HG03039 (cell line): ENCODE measurements around the gene CENPV.
"Not testable (repeated sequence)": the region's sequence is repeated elsewhere in the genome, so short reads cannot be mapped to it uniquely, and the experiment has no call there.

ENCODE experiments used
- ATAC-seq: cut with Tn5 transposase; IDR thresholded peaks from one replicate; pipeline ENCODE4 v1.9.1; 2021; ENCODE audit warnings: mild to moderate bottlenecking, moderate library complexity; ENCODE audit not compliant: unreplicated experiment

CENPV gene

DNA sequence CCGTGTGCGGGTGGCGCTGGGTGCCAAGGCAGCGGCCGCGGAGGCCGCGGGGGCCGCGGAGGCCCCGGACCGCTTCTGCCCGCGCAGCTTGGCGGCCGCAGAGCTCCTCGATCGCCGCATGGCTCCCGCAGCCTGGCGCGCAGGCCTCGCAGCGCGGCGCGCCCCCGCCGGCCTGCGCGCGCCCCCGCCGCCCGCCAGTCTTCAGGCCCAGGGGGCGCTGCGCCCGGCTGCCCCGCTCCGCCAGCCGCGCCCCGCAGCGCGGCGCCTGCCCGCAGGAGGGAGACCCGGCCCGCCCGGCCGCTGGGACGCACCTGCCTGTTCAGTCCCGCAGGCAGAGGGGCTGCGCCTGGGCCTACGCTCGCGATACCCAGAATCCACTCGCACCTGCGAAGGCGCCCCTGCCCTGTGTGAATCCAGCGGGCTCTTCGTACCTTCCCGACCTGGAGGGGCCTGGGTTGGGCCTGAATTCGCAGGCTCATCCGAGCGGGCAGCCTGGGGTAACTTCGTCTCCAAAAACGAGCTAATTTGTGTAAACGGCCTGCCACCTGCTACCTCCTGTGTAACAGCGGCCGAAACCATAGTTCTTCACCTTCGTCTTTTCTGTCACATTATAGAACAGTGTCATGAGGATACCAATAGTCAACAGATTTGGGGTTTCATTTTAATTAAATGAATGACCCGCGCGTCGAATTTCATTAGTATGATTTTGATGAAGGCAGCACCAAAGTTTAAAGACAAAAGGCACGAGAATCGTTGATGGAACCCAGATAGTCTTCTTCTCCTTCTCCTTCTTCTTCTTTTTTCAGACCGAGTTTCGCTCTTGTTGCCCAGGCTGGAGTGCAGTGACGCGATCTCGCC lies at the start of gene CENPV:
CENPV (minus strand) TSS at position 153 of the 858 bp plus-strand sequence; CDS start at position 120, 33 bp downstream.
- ATAC-seq = peak; percentile 55

DNA sequence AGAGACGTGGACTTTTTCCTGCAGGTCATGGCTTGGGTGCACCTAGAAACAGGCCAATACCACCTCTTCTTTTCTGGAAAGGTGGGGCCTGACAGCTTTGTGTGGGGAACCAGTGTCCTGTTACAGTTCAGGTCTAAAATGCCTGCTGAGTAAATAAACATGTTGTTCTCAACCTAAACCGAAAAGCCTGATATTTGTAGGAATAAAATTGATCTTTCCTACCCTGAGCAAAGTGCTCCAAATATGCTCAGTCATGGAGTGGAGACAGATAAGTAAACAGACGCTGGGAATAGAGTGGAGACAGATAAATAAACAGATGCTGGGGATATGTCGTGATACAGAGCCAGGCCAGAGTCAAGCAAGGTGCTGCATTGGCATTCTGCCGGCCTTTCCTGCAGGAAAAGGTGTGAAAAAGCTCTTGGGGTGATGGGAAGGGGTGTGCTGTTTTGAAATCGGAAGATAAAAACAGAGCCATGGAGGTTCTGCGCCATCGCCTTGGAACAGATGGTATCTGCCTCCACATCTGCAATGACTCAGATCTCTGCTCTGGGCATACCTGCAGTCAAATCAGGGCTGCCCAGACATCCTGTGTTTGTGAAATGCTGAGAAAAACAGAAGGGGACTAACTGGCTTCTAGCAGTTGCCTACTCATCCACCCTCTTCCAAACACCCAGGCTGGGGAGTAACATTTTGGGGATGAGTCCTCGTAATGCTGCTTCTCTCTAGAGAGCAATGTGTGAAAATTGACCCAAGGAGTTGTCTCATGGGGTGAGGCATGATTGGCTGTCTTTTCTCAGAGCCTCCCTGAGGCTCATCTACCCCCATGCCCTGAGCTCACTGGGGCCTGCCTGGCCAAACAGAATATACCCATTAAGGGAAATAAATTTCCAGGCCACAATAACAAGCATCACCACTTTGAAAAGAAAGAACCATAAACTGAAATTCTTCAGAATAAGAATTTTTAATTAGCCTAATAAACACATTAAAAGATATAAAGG lies 45.3 kb upstream of the CENPV start:
- peak; percentile 58 for ATAC-seq

DNA sequence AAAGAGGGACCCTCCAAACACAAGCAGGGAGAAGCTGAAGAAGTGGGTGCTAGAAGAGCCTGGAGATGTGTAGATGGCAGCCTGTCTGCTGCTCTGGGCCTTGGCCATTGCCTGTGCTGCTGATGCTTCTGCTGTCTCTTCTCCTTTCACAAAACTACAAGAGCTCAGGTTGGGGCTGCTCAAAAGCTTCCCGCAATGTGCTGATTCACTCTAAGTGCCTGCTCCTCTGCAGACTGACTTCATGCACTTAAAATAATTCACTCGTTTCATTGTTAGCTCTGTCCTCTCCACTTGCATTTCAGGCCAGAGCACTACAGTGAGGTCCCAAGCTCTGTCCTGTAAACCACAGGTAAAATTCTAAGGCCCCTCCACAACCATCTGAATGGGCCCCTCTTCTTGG lies 43.4 kb upstream of the CENPV start:
- not testable (repeated sequence) for ATAC-seq

DNA sequence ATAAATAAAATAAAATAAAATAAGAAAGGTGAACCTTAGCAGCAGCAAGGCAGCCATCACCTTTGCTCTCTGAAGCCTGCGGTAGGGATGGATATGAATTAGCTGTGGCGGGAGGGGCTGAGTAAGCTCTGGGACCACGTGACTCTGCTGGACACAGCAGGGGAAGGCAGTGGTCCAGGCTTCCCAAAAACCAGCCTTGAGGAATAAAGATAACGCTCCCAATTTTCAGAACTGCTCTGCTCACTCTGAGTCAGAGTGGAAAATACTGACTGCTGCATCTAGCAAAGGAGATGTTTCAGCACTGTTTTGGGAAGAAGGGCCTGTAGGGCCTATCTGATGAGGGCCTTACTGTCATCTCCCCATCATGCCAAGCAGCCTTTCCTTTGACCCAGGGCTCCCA lies 42.6 kb upstream of the CENPV start:
- ATAC-seq = not testable (repeated sequence)

DNA sequence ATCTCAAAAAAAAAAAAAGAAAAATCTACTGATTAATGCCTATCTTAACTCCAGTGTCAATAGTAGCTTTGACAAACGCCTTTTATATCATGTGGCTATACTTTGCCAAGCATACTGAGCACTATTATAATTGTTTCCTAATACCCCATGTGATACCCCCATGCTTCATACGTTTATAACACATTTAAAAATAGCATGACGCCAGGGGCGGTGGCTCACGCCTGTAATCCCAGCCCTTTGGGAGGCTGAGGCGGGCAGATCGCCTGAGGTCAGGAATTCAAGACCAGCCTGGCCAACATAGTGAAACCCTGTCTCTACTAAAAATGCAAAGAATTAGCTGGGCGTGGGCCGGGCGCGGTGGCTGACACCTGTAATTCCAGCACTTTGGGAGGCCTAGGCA lies 39.2 kb upstream of the CENPV start:
- not testable (repeated sequence) for ATAC-seq

DNA sequence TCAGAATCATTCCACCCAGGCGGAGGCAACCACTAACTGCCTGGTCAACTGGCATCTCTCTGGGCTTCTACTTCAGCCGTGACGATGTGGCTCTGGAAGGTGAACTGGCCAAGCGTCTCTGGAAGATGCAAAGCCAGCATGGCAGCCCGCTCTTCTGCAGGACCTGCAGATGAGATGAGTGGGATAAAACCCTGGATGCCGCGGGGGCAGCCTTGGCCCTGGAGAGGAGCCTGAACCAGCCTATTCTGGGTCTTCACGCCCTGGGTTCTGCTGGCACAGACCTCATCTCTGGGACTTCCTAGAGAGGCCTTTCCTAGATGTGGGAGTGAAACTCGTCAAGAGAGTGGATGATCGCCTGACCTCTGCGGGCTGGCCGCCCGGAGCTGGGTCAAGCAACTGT lies 38.2 kb upstream of the CENPV start:
- ATAC-seq = no peak

DNA sequence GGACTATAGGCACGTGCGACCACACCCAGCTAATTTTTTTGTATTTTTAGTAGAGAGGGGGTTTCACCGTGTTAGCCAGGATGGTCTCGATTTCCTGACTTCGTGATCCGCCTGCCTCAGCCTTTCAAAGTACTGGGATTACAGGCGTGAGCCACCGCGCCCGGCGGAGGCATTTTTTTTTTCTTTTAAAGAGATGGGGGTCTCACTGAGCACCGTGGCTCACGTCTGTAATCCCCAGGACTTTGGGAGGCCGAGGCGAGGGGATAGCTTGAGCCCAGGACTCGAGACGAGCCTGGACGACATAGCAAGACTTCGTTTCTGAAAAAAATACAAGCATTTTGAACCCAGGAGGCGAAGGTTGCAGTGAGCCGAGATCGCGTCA lies 32.8 kb upstream of the CENPV start:
- not testable (repeated sequence) for ATAC-seq

DNA sequence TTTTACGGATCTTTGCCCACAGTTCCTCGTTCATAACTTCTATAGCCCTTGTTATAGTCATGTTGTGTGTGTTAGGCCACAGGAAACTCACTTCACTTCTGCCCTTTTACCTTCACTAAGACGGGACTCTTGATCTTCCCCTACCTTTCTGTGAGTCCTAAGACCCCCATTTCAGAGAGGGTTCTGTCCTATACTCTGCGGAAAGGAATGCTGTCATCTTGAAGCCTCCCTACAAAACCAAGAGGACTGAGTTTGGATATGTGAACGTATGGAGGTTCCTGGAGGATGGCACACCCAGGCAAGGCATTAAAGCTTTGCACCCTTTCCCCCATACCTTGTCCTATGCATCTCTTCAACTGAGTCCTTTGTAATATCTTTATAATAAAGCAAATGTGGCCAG lies 31.3 kb upstream of the CENPV start:
- ATAC-seq = no peak

DNA sequence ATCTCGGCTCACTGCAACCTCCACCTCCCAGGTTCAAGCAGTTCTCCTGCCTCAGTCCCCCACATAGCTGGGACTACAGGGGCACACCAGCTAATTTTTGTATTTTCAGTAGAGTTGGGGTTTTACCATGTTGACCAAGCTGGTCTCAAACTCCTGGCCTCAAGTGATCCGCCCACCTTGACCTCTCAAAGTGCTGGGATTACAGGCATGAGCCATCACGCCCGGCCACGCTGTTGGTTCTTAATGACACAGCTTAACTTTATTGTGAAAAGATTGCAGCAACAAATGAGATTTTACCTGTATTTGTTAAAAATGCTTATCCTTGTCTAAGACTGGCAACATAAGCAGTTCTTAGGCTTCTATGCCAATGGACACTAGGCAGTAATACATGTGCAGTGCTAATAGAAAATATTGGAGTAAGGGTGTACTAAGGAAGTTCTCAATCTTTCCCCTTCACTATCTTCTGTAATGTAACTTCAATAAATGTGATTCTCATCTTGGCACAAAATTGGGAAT lies 30.6 kb upstream of the CENPV start:
- ATAC-seq = no peak

DNA sequence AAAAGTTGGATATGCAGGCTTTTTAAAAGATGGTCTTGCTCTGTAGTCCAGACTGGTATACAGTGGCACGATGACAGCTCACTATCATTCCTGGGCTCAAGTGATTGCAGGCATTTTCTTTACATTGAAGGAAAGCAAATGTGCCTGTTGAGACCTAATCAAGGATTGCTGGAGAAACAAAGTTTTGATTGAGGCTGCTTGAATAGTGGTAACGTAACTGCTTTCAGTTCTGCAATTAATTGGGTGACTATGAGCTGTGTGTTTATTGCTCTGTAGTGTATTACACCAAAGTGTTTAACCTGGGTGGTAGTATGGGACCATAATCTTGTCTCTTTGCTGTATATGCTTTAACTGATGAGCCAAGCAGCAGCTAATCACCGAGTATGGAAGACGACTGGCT lies 29.9 kb upstream of the CENPV start:
- no peak for ATAC-seq

DNA sequence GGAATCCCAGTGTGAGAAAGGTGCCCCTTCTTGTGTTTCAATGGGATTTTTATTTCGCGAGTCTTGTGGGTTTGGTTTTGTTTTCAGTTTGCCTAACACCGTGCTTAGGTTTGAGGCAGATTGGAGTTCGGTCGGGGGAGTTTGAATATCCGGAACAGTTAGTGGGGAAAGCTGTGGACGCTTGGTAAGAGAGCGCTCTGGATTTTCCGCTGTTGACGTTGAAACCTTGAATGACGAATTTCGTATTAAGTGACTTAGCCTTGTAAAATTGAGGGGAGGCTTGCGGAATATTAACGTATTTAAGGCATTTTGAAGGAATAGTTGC lies 28.2 kb upstream of the CENPV start:
- ATAC-seq = no peak

DNA sequence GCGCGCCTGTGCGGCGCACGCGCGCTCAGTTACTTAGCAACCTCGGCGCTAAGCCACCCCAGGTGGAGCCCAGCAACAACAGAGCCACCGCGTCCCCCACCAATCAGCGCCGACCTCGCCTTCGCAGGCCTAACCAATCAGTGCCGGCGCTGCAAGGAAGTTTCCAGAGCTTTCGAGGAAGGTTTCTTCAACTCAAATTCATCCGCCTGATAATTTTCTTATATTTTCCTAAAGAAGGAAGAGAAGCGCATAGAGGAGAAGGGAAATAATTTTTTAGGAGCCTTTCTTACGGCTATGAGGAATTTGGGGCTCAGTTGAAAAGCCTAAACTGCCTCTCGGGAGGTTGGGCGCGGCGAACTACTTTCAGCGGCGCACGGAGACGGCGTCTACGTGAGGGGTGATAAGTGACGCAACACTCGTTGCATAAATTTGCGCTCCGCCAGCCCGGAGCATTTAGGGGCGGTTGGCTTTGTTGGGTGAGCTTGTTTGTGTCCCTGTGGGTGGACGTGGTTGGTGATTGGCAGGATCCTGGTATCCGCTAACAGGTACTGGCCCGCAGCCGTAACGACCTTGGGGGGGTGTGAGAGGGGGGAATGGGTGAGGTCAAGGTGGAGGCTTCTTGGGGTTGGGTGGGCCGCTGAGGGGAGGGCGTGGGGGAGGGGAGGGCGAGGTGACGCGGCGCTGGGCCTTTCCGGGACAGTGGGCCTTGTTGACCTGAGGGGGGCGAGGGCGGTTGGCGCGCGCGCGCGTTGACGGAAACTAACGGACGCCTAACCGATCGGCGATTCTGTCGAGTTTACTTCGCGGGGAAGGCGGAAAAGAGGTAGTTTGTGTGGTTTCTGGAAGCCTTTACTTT lies 27.6 kb upstream of the CENPV start, which contains the start of gene UBB:
UBB (plus strand) TSS at position 452 of the 856 bp plus-strand sequence. CDS start 817 bp downstream, outside the sequence.
- peak; percentile 88 for ATAC-seq

DNA sequence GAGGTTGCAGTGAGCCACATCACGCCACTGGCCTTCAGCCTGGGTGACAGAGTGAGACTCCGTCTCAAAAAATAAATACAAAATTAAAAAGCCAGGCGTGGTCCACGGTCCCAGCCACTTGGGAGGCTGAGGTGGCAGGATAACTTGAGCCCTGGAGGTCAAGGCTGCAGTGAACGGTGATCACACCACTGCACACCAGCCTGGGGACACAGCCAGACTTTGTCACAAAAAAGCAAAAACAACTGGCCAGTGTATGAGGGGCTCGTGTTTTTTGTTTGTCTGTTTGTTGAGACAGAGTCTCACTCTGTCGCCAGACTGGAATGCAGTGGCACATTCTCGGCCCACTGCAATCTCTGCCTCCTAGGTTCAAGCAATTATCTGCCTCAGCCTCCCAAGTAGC lies 26.4 kb upstream of the CENPV start:
- no peak for ATAC-seq

DNA sequence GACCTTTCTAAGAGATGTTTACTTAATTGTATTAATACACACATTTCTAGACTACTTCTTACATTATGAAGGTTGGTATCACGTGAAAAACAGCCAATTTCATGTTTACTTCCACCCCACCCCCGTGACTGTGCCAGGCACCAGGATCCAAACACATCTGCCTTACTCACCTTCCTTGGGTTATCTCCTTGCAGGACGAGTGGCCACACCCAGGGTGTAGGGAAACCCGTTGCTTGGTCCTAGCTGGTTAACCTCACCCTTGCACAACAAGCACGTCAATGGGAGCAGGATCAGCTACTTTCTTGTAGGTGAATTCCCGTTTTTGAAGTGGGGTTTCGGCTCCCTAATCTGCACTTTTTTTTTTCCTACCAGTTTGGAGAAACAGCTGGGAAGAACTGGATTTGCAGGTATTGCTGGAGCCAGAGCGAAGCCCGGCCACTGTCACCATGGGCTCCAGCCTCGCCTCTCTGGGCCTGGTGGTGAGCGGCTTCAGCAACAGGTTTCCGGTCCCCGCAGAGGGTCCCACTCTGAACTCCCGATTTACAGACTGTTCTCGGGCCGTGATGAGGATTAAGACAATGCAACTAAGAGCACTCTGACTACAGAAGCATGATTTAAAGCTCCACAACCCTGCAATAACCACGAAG lies 25.5 kb upstream of the CENPV start:
- no peak for ATAC-seq

DNA sequence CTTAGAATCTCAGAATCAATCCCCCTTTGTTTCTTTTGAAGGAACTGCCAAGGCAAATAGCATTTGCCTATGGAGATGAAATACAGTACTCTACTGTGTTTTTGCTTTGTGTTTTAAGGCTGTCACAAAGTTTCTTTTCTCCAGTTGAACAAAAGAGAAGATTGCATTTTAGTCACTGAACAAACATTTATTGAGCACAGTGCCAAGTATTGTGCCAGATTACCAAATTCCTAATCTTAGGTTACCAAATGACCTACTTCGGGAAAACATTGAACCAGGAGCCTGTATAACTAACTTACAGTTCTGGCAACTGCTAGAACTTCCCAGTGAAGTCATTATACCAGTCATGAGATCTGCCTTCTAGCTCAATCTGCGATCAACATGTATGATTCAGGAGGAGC lies 24.7 kb upstream of the CENPV start:
- no peak for ATAC-seq

DNA sequence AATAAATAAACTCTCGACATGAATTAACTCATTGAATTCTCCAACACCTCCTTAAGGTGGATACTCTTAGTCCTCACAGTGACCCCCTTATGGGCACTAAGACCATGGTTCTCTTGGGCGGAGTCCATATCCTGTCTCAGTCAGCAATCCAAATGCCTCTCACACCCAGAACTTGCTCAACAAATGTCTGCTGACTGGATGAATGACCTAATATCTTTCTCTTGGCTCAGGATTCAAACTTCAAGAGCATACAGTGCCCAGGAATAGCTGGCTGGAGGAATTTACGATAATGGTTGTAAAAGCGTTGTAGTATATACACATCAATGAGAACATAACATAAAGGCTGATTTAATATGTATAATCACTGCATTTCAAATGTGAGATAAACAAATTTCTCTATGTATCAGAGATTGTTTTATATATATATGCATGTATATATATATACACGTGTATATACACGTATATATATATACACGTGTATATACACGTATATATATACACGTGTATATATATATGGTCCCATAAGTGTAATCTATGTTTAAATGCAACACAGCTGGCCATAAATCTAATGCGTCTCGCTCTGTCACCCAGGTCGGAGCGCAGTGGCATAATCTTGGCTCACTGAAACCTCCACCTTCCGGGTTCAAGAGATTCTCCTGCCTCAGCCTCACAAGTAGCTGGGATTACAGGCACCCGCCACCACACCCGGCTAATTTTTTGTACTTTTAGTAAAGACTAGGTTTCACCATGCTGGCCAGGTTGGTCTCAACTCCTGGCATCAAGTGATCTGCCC lies 21.1 kb upstream of the CENPV start:
- no peak for ATAC-seq

DNA sequence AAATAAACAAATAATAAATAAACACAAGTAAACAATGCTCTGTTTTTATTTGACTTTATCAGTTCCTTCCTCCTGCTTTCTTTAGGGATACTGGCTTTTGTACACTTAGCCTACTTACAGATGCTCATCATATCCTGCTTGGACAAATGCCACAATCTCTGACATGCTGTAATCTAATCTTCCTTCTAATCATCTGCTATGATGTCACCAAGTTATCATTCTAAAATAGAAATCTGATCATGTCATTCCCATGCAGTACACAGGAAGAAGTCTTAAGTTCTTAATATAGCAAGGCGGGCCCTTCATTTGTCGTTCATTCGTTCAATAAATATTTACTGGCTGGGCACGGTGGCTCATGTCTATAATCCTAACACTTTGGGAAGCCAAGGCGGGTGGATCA lies 18.5 kb upstream of the CENPV start:
- ATAC-seq = no peak

DNA sequence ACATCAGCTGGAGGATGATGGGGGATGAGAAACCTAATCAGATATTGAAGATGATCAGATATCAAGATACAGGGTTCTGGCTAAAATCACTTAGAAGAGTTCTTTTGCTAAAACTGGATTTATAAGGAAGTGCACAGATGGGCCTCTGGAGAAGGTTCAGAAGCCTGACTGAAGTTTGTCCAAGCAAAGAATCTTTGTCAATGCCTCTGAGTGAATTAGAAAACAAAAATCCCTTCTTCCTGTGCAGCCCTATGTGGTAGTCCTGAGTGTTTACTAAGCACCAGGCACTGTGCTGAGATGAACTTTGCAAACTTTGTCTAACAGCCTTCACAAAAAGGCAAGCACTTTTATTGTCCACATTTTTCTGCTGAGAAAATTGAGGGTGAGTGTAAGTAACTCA lies 11.4 kb upstream of the CENPV start:
- no peak for ATAC-seq
